Hematopoietic multipotent progenitor cell (in vitro differentiated cells): ENCODE data around the gene WASF2. TPM values are rescaled to one million over a fixed set of nuclear protein-coding genes. Genes with fewer than 3 reads are reported as not detected.
"Not testable (repeated sequence)": the region's sequence is repeated elsewhere in the genome, so short reads cannot be mapped to it uniquely, and the experiment has no call there.

Source experiments
- DNase-seq, 3 donors: peaks; one replicate each; pipeline ENCODE4 v3.0.0-alpha.2; 2011 to 2015; ENCODE audit warnings: low read depth in 2 of 3, low spot score in 2 of 3
- total RNA-seq: library from RNA; depleted of rRNA; stranded (reverse); fragments of >200 nt; gene quantifications from one replicate; pipeline ENCODE4 v1.2.3, GENCODE V29; 2012

WASF2 gene
- total RNA-seq, 1 donor, result 43.9 TPM

GRCh38 chr1:27463916-27464315 lies 26.1 kb downstream of the WASF2 start:
- DNase-seq, result not testable (repeated sequence)

GRCh38 chr1:27458521-27458920 lies 31.4 kb downstream of the WASF2 start:
- DNase-seq, result not testable (repeated sequence)

- peak in 1 of 3 donors; percentile 11 for DNase-seq
Observed at GRCh38 chr1:27455139-27455811, 34.7 kb downstream of the WASF2 start.

- no peak for DNase-seq
Observed at GRCh38 chr1:27454610-27455009, 35.4 kb downstream of the WASF2 start.

GRCh38 chr1:27451343-27451742 lies 38.6 kb downstream of the WASF2 start:
- no peak for DNase-seq

- DNase-seq, result no peak
Observed at GRCh38 chr1:27448982-27449381, 41.0 kb downstream of the WASF2 start.

- no peak for DNase-seq
Observed at GRCh38 chr1:27447883-27448282, 42.1 kb downstream of the WASF2 start.

- DNase-seq, result no peak
Observed at GRCh38 chr1:27447399-27447798, 42.6 kb downstream of the WASF2 start.

GRCh38 chr1:27446496-27447020 lies 43.4 kb downstream of the WASF2 start:
- no peak for DNase-seq

- no peak for DNase-seq
Observed at GRCh38 chr1:27445177-27445936, 44.6 kb downstream of the WASF2 start.

- no peak for DNase-seq
Observed at GRCh38 chr1:27444632-27445031, 45.3 kb downstream of the WASF2 start.

- DNase-seq, result no peak
Observed at GRCh38 chr1:27439150-27439549, 50.8 kb downstream of the WASF2 start.

- DNase-seq, result peak in 1 of 3 donors; percentile 26
Observed at GRCh38 chr1:27438621-27439061, 51.3 kb downstream of the WASF2 start.

- DNase-seq, result peak in 1 of 3 donors; percentile 26
Observed at GRCh38 chr1:27436204-27437159, 53.5 kb downstream of the WASF2 start.

- peak in 2 of 3 donors; percentile 78 to 90 for DNase-seq
Observed at GRCh38 chr1:27435566-27436203, 54.3 kb downstream of the WASF2 start.

- no peak for DNase-seq
Observed at GRCh38 chr1:27433706-27434105, 56.3 kb downstream of the WASF2 start.

- not testable (repeated sequence) for DNase-seq
Observed at GRCh38 chr1:27432725-27433124, 57.2 kb downstream of the WASF2 start.

- DNase-seq, result no peak
Observed at GRCh38 chr1:27431601-27431940, 58.4 kb downstream of the WASF2 start.

GRCh38 chr1:27430903-27431600 lies 58.9 kb downstream of the WASF2 start:
- peak in 2 of 3 donors; percentile 56 to 65 for DNase-seq

GRCh38 chr1:27429029-27429425 lies 60.9 kb downstream of the WASF2 start:
- no peak for DNase-seq
